Smooth muscle cell (in vitro differentiated cells): ENCODE data around the gene FHIT. TPM values are rescaled to one million over a fixed set of nuclear protein-coding genes. Genes with fewer than 3 reads are reported as not detected.

ENCODE experiments used
- DNase-seq: peaks from one replicate; lab custom pipeline; 2025; ENCODE audit not compliant: unreplicated experiment; lab: John Stamatoyannopoulos, UW
- H2AFZ ChIP-seq: fragments of 200-600 bp; sonication (generic); 2 replicates; pipeline ENCODE4 v1.6.0; 2016; ENCODE audit warnings: antibody characterized with exemption, low read depth, mild to moderate bottlenecking
- H3F3A ChIP-seq: fragments of 200-600 bp; sonication (generic); 2 replicates; pipeline ENCODE4 v1.6.0; 2017; ENCODE audit warnings: antibody characterized with exemption, low read depth
- H3K27ac ChIP-seq: fragments of 200-600 bp; sonication (generic); 2 replicates; pipeline ENCODE4 v1.5.1; 2016; ENCODE audit warnings: low read depth, mild to moderate bottlenecking
- H3K27me3 ChIP-seq: fragments of 200-600 bp; sonication (generic); 2 replicates; pipeline ENCODE4 v1.6.1; 2016; ENCODE audit warnings: low read depth, mild to moderate bottlenecking
- H3K36me3 ChIP-seq: fragments of 200-600 bp; sonication (generic); 2 replicates; pipeline ENCODE4 v1.5.1; 2016; ENCODE audit warnings: low read depth
- H3K4me1 ChIP-seq: fragments of 200-600 bp; sonication (generic); 2 replicates; pipeline ENCODE4 v1.5.1; 2016; ENCODE audit warnings: low read depth
- H3K4me2 ChIP-seq: fragments of 200-600 bp; sonication (generic); 2 replicates; pipeline ENCODE4 v1.6.0; 2016; ENCODE audit warnings: mild to moderate bottlenecking
- H3K4me3 ChIP-seq: fragments of 200-600 bp; sonication (generic); 2 replicates; pipeline ENCODE4 v1.5.1; 2016; ENCODE audit warnings: mild to moderate bottlenecking
- H3K79me2 ChIP-seq: fragments of 200-600 bp; sonication (generic); 2 replicates; pipeline ENCODE4 v1.6.0; 2016; ENCODE audit warnings: low read depth, mild to moderate bottlenecking
- H3K9ac ChIP-seq: fragments of 200-600 bp; sonication (generic); 2 replicates; pipeline ENCODE4 v1.6.0; 2016; ENCODE audit warnings: low read depth
- H3K9me3 ChIP-seq: fragments of 200-600 bp; sonication (generic); replicated peaks from 2 replicates; pipeline ENCODE4 v1.5.1; 2016; ENCODE audit warnings: low read depth
- H4K20me1 ChIP-seq: fragments of 200-600 bp; sonication (generic); 2 replicates; pipeline ENCODE4 v1.6.0; 2016; ENCODE audit warnings: low read depth
- CTCF ChIP-seq: fragments of 200-600 bp; sonication (generic); IDR thresholded peaks from 2 replicates; pipeline ENCODE4 v1.5.1; 2017; ENCODE audit warnings: borderline replicate concordance, mild to moderate bottlenecking, antibody characterized with exemption; ENCODE audit not compliant: insufficient read depth, poor library complexity, severe bottlenecking
- WGBS: methylation state at CpG from one replicate; pipeline ENCODE4 v1.1.7; 2016; ENCODE audit warnings: low lambda C conversion rate; 5-methylcytosine and 5-hydroxymethylcytosine counted together
- polyA plus RNA-seq: library from polyadenylated mRNA; unstranded; fragments of >200 nt; fragmentation: Nextera tagmentation; extraction: Ambion mirVana; gene quantifications from 2 replicates; pipeline ENCODE4 v1.2.1, GENCODE V29; 2016
- total RNA-seq: library from RNA; depleted of rRNA; stranded (reverse); fragments of >200 nt; gene quantifications from 2 replicates; pipeline ENCODE4 v1.2.3, GENCODE V29; 2014

The FHIT gene
- total and polyA plus RNA-seq, 2 experiments from 2014 or later: 5.9 to 6.7 TPM

- 0% methylated on average over 1 of the region's 1 CpG for WGBS
- no peak for TF ChIP-seq CTCF
- H3K9ac ChIP-seq: no peak overlapping the region
- H3K79me2 ChIP-seq: no peaks in the 10 kb centered on the region
- H3K27ac ChIP-seq: no peak overlapping the region
- no peak overlapping the region for H2AFZ ChIP-seq
- H3K36me3 ChIP-seq: no peaks in the 10 kb centered on the region
- no peaks in the 10 kb centered on the region for H3F3A ChIP-seq
- H3K9me3 ChIP-seq: no peaks in the 10 kb centered on the region
- H3K4me1 ChIP-seq: no peaks in the 10 kb centered on the region
- no peak for DNase-seq
- no peaks in the 10 kb centered on the region for H4K20me1 ChIP-seq
- H3K4me3 ChIP-seq: no peak overlapping the region
- no peak overlapping the region for H3K4me2 ChIP-seq
- no peaks in the 10 kb centered on the region for H3K27me3 ChIP-seq
Measured at GRCh38 chr3:59824876-59825275, 1426.4 kb downstream of the FHIT start.

GRCh38 chr3:59821274-59821673 is 1430.0 kb downstream of the FHIT start:
- Histone ChIP-seq H3F3A (peaks cover 4% of the 10 kb centered on the region), H3K4me1 (peaks cover 14% of the 10 kb centered on the region), H3K9me3 (no peaks in the 10 kb centered on the region), H4K20me1 (no peaks in the 10 kb centered on the region), H3K9ac (no peak overlapping the region), H3K4me2 (no peak overlapping the region), H3K4me3 (no peak overlapping the region), H3K36me3 (no peaks in the 10 kb centered on the region), H3K27me3 (no peaks in the 10 kb centered on the region), H3K79me2 (no peaks in the 10 kb centered on the region), H2AFZ (no peak overlapping the region), H3K27ac (no peak overlapping the region)
- DNase-seq: no peak
- no peak for TF ChIP-seq CTCF
- 73% methylated on average over 1 of the region's 1 CpG for WGBS

GRCh38 chr3:59820352-59820934 is 1430.8 kb downstream of the FHIT start:
- Histone ChIP-seq H2AFZ (no peak overlapping the region), H3K27ac (no peak overlapping the region)

More at GRCh38 chr3:59820352-59820934, 1430.8 kb downstream of the FHIT start:
- no peak for TF ChIP-seq CTCF
- 81% methylated on average over 3 of the region's 3 CpGs for WGBS
- Histone ChIP-seq H3K79me2 (no peaks in the 10 kb centered on the region), H3K9me3 (no peaks in the 10 kb centered on the region), H3F3A (peaks cover 4% of the 10 kb centered on the region), H4K20me1 (no peaks in the 10 kb centered on the region), H3K36me3 (no peaks in the 10 kb centered on the region), H3K4me3 (no peak overlapping the region), H3K4me1 (peaks cover 14% of the 10 kb centered on the region), H3K9ac (no peak overlapping the region), H3K4me2 (no peak overlapping the region), H3K27me3 (no peaks in the 10 kb centered on the region)
- DNase-seq: no peak
